ENCODE results near the gene JOSD2. TPM values are rescaled to one million over a fixed set of nuclear protein-coding genes. Genes with fewer than 3 reads are reported as not detected.

Gene JOSD2
- total RNA-seq, 1 experiment from 2014 or later: 40.9 TPM

GRCh38 chr19:50508843-50509190, 2.2 kb downstream of the JOSD2 start:
- Histone ChIP-seq H2AFZ (ENCODE audit: low read depth, low read length, poor library complexity, severe bottlenecking) (no peak overlapping the region), H3K9ac (ENCODE audit: low read length) (no peak overlapping the region), H3K9me3 (ENCODE audit: control insufficient read depth in 1 of 2, insufficient read depth in 1 of 2, low read depth in 1 of 2, low read length in 2 of 2) (no peaks in the 10 kb centered on the region), H3K36me3 (ENCODE audit: control insufficient read depth in 1 of 2, insufficient read depth in 2 of 2, low read length in 2 of 2) (no peaks in the 10 kb centered on the region; a peak in 1 of 4 replicates), H3K4me2 (ENCODE audit: low read length) (no peak overlapping the region), H3K27me3 (ENCODE audit: insufficient read depth, low read length) (no peaks in the 10 kb centered on the region), H4K20me1 (ENCODE audit: insufficient read depth) (no peaks in the 10 kb centered on the region), H3K4me3 (replicated peaks in 1 of 2; ENCODE audit: low read depth in 1 of 2, low read length in 2 of 2) (no peak overlapping the region), H3K27ac (ENCODE audit: low read depth, low read length) (no peak overlapping the region), H3K4me1 (ENCODE audit: control insufficient read depth in 1 of 2, insufficient read depth in 2 of 2, low read length in 2 of 2) (peaks cover 3 to 15% of the 10 kb centered on the region in 2 experiments; a peak in 3 of 4 replicates), H3K9me2 (ENCODE audit: insufficient read depth) (no peaks in the 10 kb centered on the region), H3K79me2 (ENCODE audit: insufficient read depth, low read length) (peaks cover 8% of the 10 kb centered on the region; the same call in 1 of the 2 replicates)
- ChIA-PET RAD21 (ENCODE audit: low non-redundant PET in 1 of 2, low total read pairs in 2 of 2, uncharacterized antibody in 2 of 2, unreplicated experiment in 2 of 2) (no interaction called here), CTCF (no interaction called here), POLR2A (interaction anchor here (0.6 kb wide), 1 partner anchor 484 kb away, joined by 3 read pairs; no protein-coding TSS in a partner anchor)
- intact Hi-C loops (cut with micrococcal nuclease): no loop called here
- BruUV-seq (replicated peaks): no TSS peak
- DNase-seq (ENCODE audit: low read depth, low spot score): no peak
- no peak for ATAC-seq
- TF ChIP-seq CEBPB (IDR thresholded peaks at IDR 0.05; ENCODE audit: low read depth) (no peak), YY1 (IDR thresholded peaks at IDR 0.05; ENCODE audit: extremely low read depth, insufficient replicate concordance, low read depth, low read length) (no peak)

GRCh38 chr19:50507376-50507775, 3.6 kb downstream of the JOSD2 start:
- Histone ChIP-seq H3K9ac (ENCODE audit: low read length) (no peak overlapping the region), H3K9me3 (ENCODE audit: control insufficient read depth in 1 of 2, insufficient read depth in 1 of 2, low read depth in 1 of 2, low read length in 2 of 2) (no peaks in the 10 kb centered on the region), H3K27me3 (ENCODE audit: insufficient read depth, low read length) (no peaks in the 10 kb centered on the region), H3K27ac (ENCODE audit: low read depth, low read length) (no peak overlapping the region), H3K9me2 (ENCODE audit: insufficient read depth) (no peaks in the 10 kb centered on the region), H3K4me2 (ENCODE audit: low read length) (no peak overlapping the region), H3K4me1 (ENCODE audit: control insufficient read depth in 1 of 2, insufficient read depth in 2 of 2, low read length in 2 of 2) (peaks cover 3 to 15% of the 10 kb centered on the region in 2 experiments; a peak in 3 of 4 replicates), H4K20me1 (ENCODE audit: insufficient read depth) (no peaks in the 10 kb centered on the region), H3K4me3 (replicated peaks in 1 of 2; ENCODE audit: low read depth in 1 of 2, low read length in 2 of 2) (no peak overlapping the region), H3K36me3 (ENCODE audit: control insufficient read depth in 1 of 2, insufficient read depth in 2 of 2, low read length in 2 of 2) (no peaks in the 10 kb centered on the region; a peak in 1 of 4 replicates), H3K79me2 (ENCODE audit: insufficient read depth, low read length) (peaks cover 8% of the 10 kb centered on the region; the same call in 1 of the 2 replicates), H2AFZ (ENCODE audit: low read depth, low read length, poor library complexity, severe bottlenecking) (no peak overlapping the region)
- intact Hi-C loops (cut with micrococcal nuclease): no loop called here
- no TSS peak for BruUV-seq (replicated peaks)
- ATAC-seq (no peak), DNase-seq (ENCODE audit: low read depth, low spot score) (no peak)
- ChIA-PET RAD21 (ENCODE audit: low non-redundant PET in 1 of 2, low total read pairs in 2 of 2, uncharacterized antibody in 2 of 2, unreplicated experiment in 2 of 2) (no interaction called here), CTCF (no interaction called here), POLR2A (no interaction called here)
- TF ChIP-seq SIN3A (IDR thresholded peaks at IDR 0.05; ENCODE audit: low read depth): 0 out of 2 replicates have a peak, but pooled peaks have one; percentile 21
- no peak for TF ChIP-seq CEBPB (IDR thresholded peaks at IDR 0.05; ENCODE audit: low read depth)
- TF ChIP-seq ZFX (IDR thresholded peaks at IDR 0.05): no peak

Measured in HCT116 (cell line).